ENCODE data around the gene PIEZO1. TPM values are rescaled to one million over a fixed set of nuclear protein-coding genes. Genes with fewer than 3 reads are reported as not detected.
"Not testable (repeated sequence)": the region's sequence is repeated elsewhere in the genome, so short reads cannot be mapped to it uniquely, and the experiment has no call there.

PIEZO1 gene
- total and polyA plus RNA-seq, 4 donors = 27.7 to 54.8 (median 39.9) TPM

- H3K27me3 ChIP-seq (ENCODE audit: control insufficient read depth, insufficient read depth, low read length) = peaks cover 21% of the 10 kb centered on the region
- peaks cover 85% of the 10 kb centered on the region for H3K4me1 ChIP-seq (ENCODE audit: control insufficient read depth, insufficient read depth, low read length)
- no peak overlapping the region for H3K4me3 ChIP-seq (ENCODE audit: low read depth, low read length)
- no peak overlapping the region for H3K27ac ChIP-seq (ENCODE audit: low read depth, low read length)
- 91% methylated on average over 32 of the region's 32 CpGs for WGBS (ENCODE audit: insufficient coverage)
- DNase-seq (ENCODE audit: low read depth in 4 of 6, low spot score in 6 of 6) = no peak
- no peaks in the 10 kb centered on the region for H3K9me3 ChIP-seq (ENCODE audit: control insufficient read depth, insufficient read depth, low read length)
- peaks cover 11% of the 10 kb centered on the region for H3K36me3 ChIP-seq (ENCODE audit: control insufficient read depth, insufficient read depth, low read length)
Measured at GRCh38 chr16:88774544-88775393, 10.3 kb downstream of the PIEZO1 start.

DNA sequence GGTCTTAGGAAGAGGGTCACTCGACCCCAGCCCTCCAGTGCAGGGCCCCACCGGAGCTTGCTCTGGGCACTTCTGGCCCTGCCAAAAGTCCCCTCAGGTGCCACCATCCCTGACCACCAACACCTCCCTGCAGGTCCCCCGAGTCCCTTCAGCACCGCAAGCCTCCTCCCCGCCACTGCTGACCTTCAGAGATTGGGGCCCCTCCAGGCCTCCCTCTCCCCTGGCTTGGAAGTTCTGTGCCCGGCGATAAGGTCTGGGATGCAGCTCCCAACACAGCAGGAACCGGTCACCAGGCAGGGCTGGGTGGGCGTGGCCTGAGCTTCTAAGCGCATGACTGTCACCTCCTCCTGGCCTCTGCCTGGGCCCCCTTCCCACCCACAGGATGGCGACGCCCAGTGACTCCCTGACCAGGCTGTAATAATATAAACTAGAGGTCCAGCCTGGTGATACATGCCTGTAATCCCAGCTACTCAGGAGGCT lies 11.2 kb downstream of the PIEZO1 start:
- H3K9me3 ChIP-seq (ENCODE audit: control insufficient read depth, insufficient read depth, low read length) = no peaks in the 10 kb centered on the region
- peaks cover 11% of the 10 kb centered on the region for H3K36me3 ChIP-seq (ENCODE audit: control insufficient read depth, insufficient read depth, low read length)
- H3K27me3 ChIP-seq (ENCODE audit: control insufficient read depth, insufficient read depth, low read length) = peaks cover 15% of the 10 kb centered on the region
- H3K27ac ChIP-seq (ENCODE audit: low read depth, low read length) = no peak overlapping the region
- peaks cover 85% of the 10 kb centered on the region for H3K4me1 ChIP-seq (ENCODE audit: control insufficient read depth, insufficient read depth, low read length)
- 46% methylated on average over 12 of the region's 12 CpGs for WGBS (ENCODE audit: insufficient coverage)
- H3K4me3 ChIP-seq (ENCODE audit: low read depth, low read length) = no peak overlapping the region
- no peak for DNase-seq (ENCODE audit: low read depth in 4 of 6, low spot score in 6 of 6)

GRCh38 chr16:88772871-88773811 lies 11.9 kb downstream of the PIEZO1 start:
- Histone ChIP-seq H3K27ac (ENCODE audit: low read depth, low read length) (peak overlapping the region; percentile 16), H3K4me1 (ENCODE audit: control insufficient read depth, insufficient read depth, low read length) (peaks cover 89% of the 10 kb centered on the region), H3K9me3 (ENCODE audit: control insufficient read depth, insufficient read depth, low read length) (no peaks in the 10 kb centered on the region), H3K36me3 (ENCODE audit: control insufficient read depth, insufficient read depth, low read length) (peaks cover 7% of the 10 kb centered on the region), H3K4me3 (ENCODE audit: low read depth, low read length) (no peak overlapping the region), H3K27me3 (ENCODE audit: control insufficient read depth, insufficient read depth, low read length) (peaks cover 12% of the 10 kb centered on the region)
- WGBS (ENCODE audit: insufficient coverage) = 29% methylated on average over 28 of the region's 29 CpGs
- DNase-seq (ENCODE audit: low read depth in 4 of 6, low spot score in 6 of 6) = peak in 2 of 6 donors; percentile 74 to 77

- DNase-seq (ENCODE audit: low read depth in 4 of 6, low spot score in 6 of 6); H3K4me3 ChIP-seq (ENCODE audit: low read depth, low read length); H3K9me3 ChIP-seq (ENCODE audit: control insufficient read depth, insufficient read depth, low read length); H3K27ac ChIP-seq (ENCODE audit: low read depth, low read length); H3K36me3 ChIP-seq (ENCODE audit: control insufficient read depth, insufficient read depth, low read length): not testable (repeated sequence)
- Histone ChIP-seq H3K27me3 (ENCODE audit: control insufficient read depth, insufficient read depth, low read length) (peaks cover 11% of the 10 kb centered on the region), H3K4me1 (ENCODE audit: control insufficient read depth, insufficient read depth, low read length) (peaks cover 86% of the 10 kb centered on the region)
- WGBS (ENCODE audit: insufficient coverage) = 94% methylated on average over 8 of the region's 23 CpGs
Measured at GRCh38 chr16:88771781-88772180, 13.2 kb downstream of the PIEZO1 start.

GRCh38 chr16:88771294-88771772 lies 13.7 kb downstream of the PIEZO1 start:
- Histone ChIP-seq H3K27me3 (ENCODE audit: control insufficient read depth, insufficient read depth, low read length) (peaks cover 11% of the 10 kb centered on the region), H3K36me3 (ENCODE audit: control insufficient read depth, insufficient read depth, low read length) (peaks cover 3% of the 10 kb centered on the region), H3K4me1 (ENCODE audit: control insufficient read depth, insufficient read depth, low read length) (peaks cover 81% of the 10 kb centered on the region), H3K4me3 (ENCODE audit: low read depth, low read length) (no peak overlapping the region), H3K9me3 (ENCODE audit: control insufficient read depth, insufficient read depth, low read length) (no peaks in the 10 kb centered on the region), H3K27ac (ENCODE audit: low read depth, low read length) (no peak overlapping the region)
- WGBS (ENCODE audit: insufficient coverage) = 85% methylated on average over 19 of the region's 19 CpGs
- no peak for DNase-seq (ENCODE audit: low read depth in 4 of 6, low spot score in 6 of 6)

GRCh38 chr16:88770461-88771293 lies 14.3 kb downstream of the PIEZO1 start:
- Histone ChIP-seq H3K27me3 (ENCODE audit: control insufficient read depth, insufficient read depth, low read length) (peaks cover 11% of the 10 kb centered on the region), H3K4me3 (ENCODE audit: low read depth, low read length) (no peak overlapping the region), H3K4me1 (ENCODE audit: control insufficient read depth, insufficient read depth, low read length) (peaks cover 80% of the 10 kb centered on the region), H3K9me3 (ENCODE audit: control insufficient read depth, insufficient read depth, low read length) (no peaks in the 10 kb centered on the region), H3K36me3 (ENCODE audit: control insufficient read depth, insufficient read depth, low read length) (no peaks in the 10 kb centered on the region), H3K27ac (ENCODE audit: low read depth, low read length) (no peak overlapping the region)
- 37% methylated on average over 41 of the region's 41 CpGs for WGBS (ENCODE audit: insufficient coverage)
- DNase-seq (ENCODE audit: low read depth in 4 of 6, low spot score in 6 of 6) = no peak

DNA sequence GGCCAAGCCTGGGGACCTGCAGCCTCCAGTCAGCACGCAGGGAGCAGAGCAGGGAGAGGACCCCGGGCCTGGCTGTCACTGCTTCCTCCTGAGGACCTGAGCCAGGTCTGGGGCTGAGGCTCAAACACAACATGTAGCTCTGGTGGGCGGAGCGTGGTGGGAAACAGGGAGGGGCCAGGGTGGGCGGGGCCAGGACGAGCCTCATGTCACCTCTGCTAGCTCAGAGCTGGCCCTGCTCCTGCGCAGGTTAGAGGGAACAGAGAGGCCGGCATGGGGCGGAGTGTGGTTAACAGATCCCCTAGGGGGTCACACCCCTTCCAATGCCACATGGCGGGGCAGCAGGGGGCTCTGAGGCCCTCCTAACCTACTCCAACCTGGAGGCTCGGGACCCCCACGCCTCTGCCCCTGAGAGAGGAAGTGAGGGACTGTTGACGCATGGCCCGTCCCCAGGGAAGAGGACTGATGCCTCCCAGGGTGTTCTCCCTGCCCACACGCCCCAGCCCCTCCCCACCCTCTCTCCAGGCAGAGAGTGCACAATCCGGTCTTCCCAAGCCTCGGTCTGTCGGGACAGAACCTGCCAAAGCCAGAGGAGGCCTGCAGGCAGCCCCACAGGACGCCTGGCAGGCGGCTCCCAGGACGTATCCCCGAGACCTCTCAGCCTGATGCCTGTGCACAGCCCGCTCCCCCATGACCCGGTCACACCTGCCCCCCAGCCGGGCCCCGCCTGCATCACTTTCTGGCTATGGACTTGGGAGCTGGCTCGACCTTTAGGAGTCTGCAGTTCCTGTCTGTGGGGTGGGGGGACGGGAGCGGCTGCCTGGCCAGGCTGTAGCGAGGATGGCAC lies 15.2 kb downstream of the PIEZO1 start:
- Histone ChIP-seq H3K27me3 (ENCODE audit: control insufficient read depth, insufficient read depth, low read length) (peaks cover 11% of the 10 kb centered on the region), H3K27ac (ENCODE audit: low read depth, low read length) (no peak overlapping the region), H3K9me3 (ENCODE audit: control insufficient read depth, insufficient read depth, low read length) (no peaks in the 10 kb centered on the region), H3K4me1 (ENCODE audit: control insufficient read depth, insufficient read depth, low read length) (peaks cover 74% of the 10 kb centered on the region), H3K4me3 (ENCODE audit: low read depth, low read length) (no peak overlapping the region), H3K36me3 (ENCODE audit: control insufficient read depth, insufficient read depth, low read length) (no peaks in the 10 kb centered on the region)
- WGBS (ENCODE audit: insufficient coverage) = 36% methylated on average over 23 of the region's 30 CpGs
- no peak for DNase-seq (ENCODE audit: low read depth in 4 of 6, low spot score in 6 of 6)

GRCh38 chr16:88768071-88768783 lies 16.8 kb downstream of the PIEZO1 start:
- Histone ChIP-seq H3K9me3 (ENCODE audit: control insufficient read depth, insufficient read depth, low read length) (no peaks in the 10 kb centered on the region), H3K4me3 (ENCODE audit: low read depth, low read length) (no peak overlapping the region), H3K4me1 (ENCODE audit: control insufficient read depth, insufficient read depth, low read length) (peaks cover 65% of the 10 kb centered on the region), H3K27ac (ENCODE audit: low read depth, low read length) (peak overlapping the region; percentile 57), H3K27me3 (ENCODE audit: control insufficient read depth, insufficient read depth, low read length) (peaks cover 11% of the 10 kb centered on the region), H3K36me3 (ENCODE audit: control insufficient read depth, insufficient read depth, low read length) (no peaks in the 10 kb centered on the region)
- peak in 2 of 6 donors; percentile 66 to 82 for DNase-seq (ENCODE audit: low read depth in 4 of 6, low spot score in 6 of 6)
- 33% methylated on average over 16 of the region's 24 CpGs for WGBS (ENCODE audit: insufficient coverage)
